GM12878 (cell line): ENCODE data around the gene LCOR. TPM values are rescaled to one million over a fixed set of nuclear protein-coding genes. Genes with fewer than 3 reads are reported as not detected.

Experiments
- ATAC-seq: fragments of 200-7000 bp; cut with Tn5 transposase; 3 replicates; pipeline ENCODE4 v1.9.1; 2020; ENCODE audit warnings: mild to moderate bottlenecking, moderate library complexity
- BruUV-seq: library from RNA; stranded (reverse); fragments of 400-500 nt; replicated peaks from 2 replicates; lab custom pipeline; 2021; lab: Mats Ljungman, UMichigan
- CTCF ChIA-PET: fragments of 300-600 bp; sonication (Branson Sonifier 250); formaldehyde crosslinking; extraction: SDS; loops from one replicate; lab custom pipeline; 2021; ENCODE audit warnings: inconsistent platforms; lab: Yijun Ruan, JAX
- POLR2A ChIA-PET: fragments of 350-600 bp; formaldehyde crosslinking; extraction: SDS; loops from one replicate; lab custom pipeline; 2021; ENCODE audit warnings: inconsistent platforms; lab: Charles Lee
- RAD21 ChIA-PET: fragments of 300-600 bp; sonication (Branson Sonifier 250); formaldehyde crosslinking; loops from one replicate; lab custom pipeline; 2023; ENCODE audit warnings: antibody characterized with exemption; ENCODE audit not compliant: unreplicated experiment; lab: Charles Lee
- SMC1A ChIA-PET: fragments of 300-600 bp; sonication (Branson Sonifier 250); formaldehyde crosslinking; loops from one replicate; lab custom pipeline; 2023; ENCODE audit not compliant: unreplicated experiment, uncharacterized antibody; lab: Charles Lee
- DNase-seq: peaks from one replicate; pipeline ENCODE4 v3.0.0-alpha.2; 2011; ENCODE audit warnings: low read depth, low spot score
- FAIRE-seq: peaks from 3 replicates; lab custom pipeline; 2011; peaks lifted over from hg19 to GRCh38; lab: Jason Lieb, UNC
- H2AFZ ChIP-seq: 2 replicates; pipeline ENCODE4 v1.6.0; 2011; ENCODE audit warnings: low read depth, low read length, control low read depth; ENCODE audit not compliant: control insufficient read depth
- H3K27ac ChIP-seq: 2 replicates; pipeline ENCODE4 v1.5.1; 2011; ENCODE audit warnings: control low read depth; ENCODE audit not compliant: control insufficient read depth, insufficient read depth
- H3K27me3 ChIP-seq, 2 experiments: replicated peaks in 1 of 2; 2 replicates each; pipeline versions ENCODE4 v1.6.0 to v1.6.1; 2011; ENCODE audit warnings: low read length in 1 of 2; ENCODE audit not compliant: control insufficient read depth in 2 of 2, insufficient read depth in 2 of 2
- H3K36me3 ChIP-seq, 2 experiments: 2 replicates each; pipeline ENCODE4 v1.5.1; 2011; ENCODE audit warnings: low read length in 1 of 2; ENCODE audit not compliant: control insufficient read depth in 2 of 2, insufficient read depth in 2 of 2
- H3K4me1 ChIP-seq: 2 replicates; pipeline ENCODE4 v1.6.1; 2011; ENCODE audit warnings: mild to moderate bottlenecking, low read length, moderate library complexity, mixed read lengths; ENCODE audit not compliant: control insufficient read depth, insufficient read depth
- H3K4me2 ChIP-seq: 2 replicates; pipeline ENCODE4 v1.6.0; 2011; ENCODE audit warnings: control low read depth; ENCODE audit not compliant: control insufficient read depth, insufficient read depth
- H3K4me3 ChIP-seq: fragments of 200-600 bp; sonication (generic); 2 replicates; pipeline ENCODE4 v1.5.1; 2016
- H3K79me2 ChIP-seq: 2 replicates; pipeline ENCODE4 v1.6.0; 2011; ENCODE audit warnings: low read length; ENCODE audit not compliant: control insufficient read depth, insufficient read depth
- H3K9ac ChIP-seq: 2 replicates; pipeline ENCODE4 v1.8.0; 2011; ENCODE audit warnings: low read length, control low read depth, mixed read lengths; ENCODE audit not compliant: control insufficient read depth, insufficient read depth
- H3K9me3 ChIP-seq: replicated peaks from 3 replicates; pipeline ENCODE4 v1.5.1; 2011; ENCODE audit warnings: mild to moderate bottlenecking, low read length; ENCODE audit not compliant: control insufficient read depth, insufficient read depth
- H4K20me1 ChIP-seq: 2 replicates; pipeline ENCODE4 v1.6.0; 2011; ENCODE audit not compliant: control insufficient read depth, insufficient read depth
- E4F1 ChIP-seq: fragments of 450-650 bp; IDR thresholded peaks from 2 replicates; pipeline ENCODE4 v1.6.1; 2018; ENCODE audit warnings: borderline replicate concordance, mild to moderate bottlenecking; ENCODE audit not compliant: partially characterized antibody
- IKZF2 ChIP-seq, 2 experiments: fragments of 450-650 bp; IDR thresholded peaks; 2 replicates each; pipeline ENCODE4 v1.6.1; 2017; ENCODE audit warnings: mild to moderate bottlenecking in 2 of 2, moderate library complexity in 2 of 2
- PAX5 ChIP-seq: IDR thresholded peaks from 2 replicates; pipeline ENCODE4 v1.6.1; 2011; ENCODE audit warnings: low read depth, low read length, borderline replicate concordance
- RBBP5 ChIP-seq: fragments of 200-600 bp; sonication (generic); conservative IDR thresholded peaks from 2 replicates; pipeline ENCODE4 v1.6.1; 2016
- TCF12 ChIP-seq: IDR thresholded peaks from 2 replicates; pipeline ENCODE4 v1.6.1; 2011; ENCODE audit warnings: low read depth, mild to moderate bottlenecking, low read length
- WGBS: methylation state at CpG from one replicate; pipeline ENCODE4 v1.1.6; 2016; ENCODE audit warnings: low lambda C conversion rate; ENCODE audit not compliant: insufficient replicate concordance, insufficient coverage; ENCODE audit errors: missing lambda C conversion rate; 5-methylcytosine and 5-hydroxymethylcytosine counted together
- in situ Hi-C: fragments of 300-500 bp; cut with MboI; formaldehyde crosslinking; loops from 9 replicates; pipeline ENCODE4 v1.14.3; 2018; ENCODE audit warnings: mixed read lengths
- intact Hi-C: fragments of 100-400 bp; cut with micrococcal nuclease; formaldehyde crosslinking; loops from one replicate; pipeline ENCODE4 v1.14.2; 2022; ENCODE audit not compliant: unreplicated experiment
- polyA plus RNA-seq, 11 experiments: library from polyadenylated mRNA; depleted of rRNA in 4 of 11; unstranded in 6 of 11; stranded (reverse) in 5 of 11; fragments of >200 nt; fragmentation: Nextera tagmentation in 4 of 11; fragmentation: Illumina TruSeq in 1 of 11; extraction: Ambion mirVana in 4 of 11; extraction: Trizol in 1 of 11; gene quantifications; 1 replicate in 1 of 11; 2 replicates in 10 of 11; pipeline versions ENCODE4 v1.2.1 to v1.2.3, GENCODE V29; 2011 to 2016; ENCODE audit warnings: inconsistent platforms in 2 of 11, missing spikeins in 2 of 11, low read depth in 1 of 11
- total RNA-seq, 4 experiments: library from RNA; depleted of rRNA in 3 of 4; stranded (reverse); fragments of >200 nt in 3 of 4; fragmentation: Illumina TruSeq in 1 of 4; extraction: Trizol in 1 of 4; gene quantifications; 2 replicates each; pipeline versions ENCODE4 v1.2.1 to v1.2.3, GENCODE V29; 2013 to 2021

LCOR gene
- total and polyA plus RNA-seq, 10 of the 15 experiments (the other 5 are each of a cell fraction or from before 2014, with no cell fraction given): 1.6 to 22.0 (median 13.2) TPM

GRCh38 chr10:96851281-96851680, 19.2 kb downstream of the LCOR start:
- Histone ChIP-seq H2AFZ (no peak overlapping the region), H3K9me3 (no peaks in the 10 kb centered on the region; the same call in 1 of the 3 replicates)
- in situ Hi-C loops: no loop called here
- intact Hi-C loops: no loop called here
- TF ChIP-seq RBBP5: no peak
- TF ChIP-seq, all 136 proteins: peak for 0
- H3K36me3 ChIP-seq: peaks cover 0 to 1% of the 10 kb centered on the region in 2 experiments; a peak in 2 of 4 replicates
- H3K4me3 ChIP-seq: no peak overlapping the region
- DNase-seq (no peak), ATAC-seq (no peak), FAIRE-seq (no peak)
- H3K4me1 ChIP-seq: peaks cover under 1% of the 10 kb centered on the region; the same call in 1 of the 2 replicates
- POLR2A ChIA-PET: no interaction called here
- BruUV-seq: no TSS peak
- CTCF ChIA-PET: no interaction called here
- no peaks in the 10 kb centered on the region for H4K20me1 ChIP-seq
- H3K79me2 ChIP-seq: peaks cover 77% of the 10 kb centered on the region
- H3K4me2 ChIP-seq: no peak overlapping the region
- SMC1A ChIA-PET: interaction anchor here (1.0 to 1.4 kb wide), 2 partner anchors 9 to 11 kb away, joined by 4 to 5 read pairs; no protein-coding TSS in a partner anchor
- H3K27ac ChIP-seq: no peak overlapping the region
- 78% methylated on average over 6 of the region's 6 CpGs for WGBS
- RAD21 ChIA-PET: no interaction called here
- H3K27me3 ChIP-seq: no peaks in the 10 kb centered on the region
- H3K9ac ChIP-seq: no peak overlapping the region

- Histone ChIP-seq H3K4me1 (peaks cover 33% of the 10 kb centered on the region), H4K20me1 (no peaks in the 10 kb centered on the region; the same call in 1 of the 2 replicates), H3K27ac (no peak overlapping the region; the same call in 1 of the 2 replicates), H2AFZ (no peak overlapping the region), H3K4me3 (no peak overlapping the region), H3K27me3 (no peaks in the 10 kb centered on the region), H3K9me3 (no peaks in the 10 kb centered on the region; the same call in 1 of the 3 replicates), H3K4me2 (peak overlapping the region; percentile 1; the same call in 1 of the 2 replicates), H3K9ac (no peak overlapping the region), H3K36me3 (peaks cover 2 to 8% of the 10 kb centered on the region in 2 experiments; a peak in 2 of 4 replicates), H3K79me2 (peaks cover 83% of the 10 kb centered on the region)
- SMC1A ChIA-PET: interaction anchor here (0.6 to 1.2 kb wide), 3 partner anchors 12 to 67 kb away, joined by 3 to 4 read pairs (median 3); no protein-coding TSS in a partner anchor
- no peak for FAIRE-seq
- CTCF ChIA-PET: no interaction called here
- in situ Hi-C loops: no loop called here
- POLR2A ChIA-PET: interaction anchor here (0.7 to 1.1 kb wide), 2 partner anchors 19 to 27 kb away, joined by 4 to 6 read pairs; no protein-coding TSS in a partner anchor
- intact Hi-C loops: no loop called here
- TF ChIP-seq E4F1 (no peak), PAX5 (no peak), TCF12 (no peak), IKZF2 (IDR thresholded peaks at IDR 0.05) (0 out of 4 replicates have a peak, but pooled peaks of 1 of the 2 experiments have one; percentile 11)
- WGBS: 67% methylated on average over 3 of the region's 3 CpGs
- no peak for DNase-seq
- RAD21 ChIA-PET: interaction anchor here (0.7 kb wide), 2 partner anchors 20 to 53 kb away, joined by 3 read pairs; no protein-coding TSS in a partner anchor
- ATAC-seq: no peak
- no TSS peak for BruUV-seq
These were observed 24.2 kb downstream of the LCOR start for GRCh38 chr10:96856317-96856716.
